Breast epithelium (tissue), 4 donors: ENCODE measurements around the gene PRKCE. TPM values are rescaled to one million over a fixed set of nuclear protein-coding genes. Genes with fewer than 3 reads are reported as not detected.

ENCODE experiments used
- DNase-seq, 2 donors: peaks; one replicate each; pipeline ENCODE4 v3.0.0-alpha.2; 2019; ENCODE audit warnings: low spot score in 2 of 2
- H3K27ac ChIP-seq, 2 donors: fragments of 200-600 bp; sonication (generic) in 1 of 2; one replicate each; pipeline ENCODE4 v1.5.1; 2016 to 2019; ENCODE audit warnings: mild to moderate bottlenecking in 1 of 2
- H3K27me3 ChIP-seq, 2 donors: fragments of 200-600 bp; sonication (generic) in 1 of 2; one replicate each; pipeline versions ENCODE4 v1.5.1 to v1.6.0; 2017 to 2019; ENCODE audit warnings: control low read depth in 1 of 2, mild to moderate bottlenecking in 1 of 2
- H3K36me3 ChIP-seq: fragments of 200-600 bp; one replicate; pipeline ENCODE4 v1.5.1; 2019
- H3K4me1 ChIP-seq, 2 donors: fragments of 200-600 bp; sonication (generic); one replicate each; pipeline ENCODE4 v1.5.1; 2016 to 2019; ENCODE audit warnings: control low read depth in 1 of 2
- H3K4me3 ChIP-seq, 3 donors: fragments of 200-600 bp; sonication (generic); 1 replicate in 2 of 3; 2 replicates in 1 of 3; pipeline ENCODE4 v1.5.1; 2016 to 2019; ENCODE audit warnings: mild to moderate bottlenecking in 3 of 3, moderate library complexity in 2 of 3
- H3K9me3 ChIP-seq, 2 donors: fragments of 200-600 bp; sonication (generic) in 1 of 2; one replicate each; pipeline ENCODE4 v1.5.1; 2016 to 2019; ENCODE audit warnings: control low read depth in 1 of 2
- POLR2A ChIP-seq: fragments of 450-650 bp; IDR thresholded peaks from one replicate; pipeline ENCODE4 v1.6.1; 2016; ENCODE audit warnings: antibody characterized with exemption, mild to moderate bottlenecking, moderate library complexity
- POLR2AphosphoS5 ChIP-seq, 3 donors: sonication (generic); formaldehyde crosslinking; IDR thresholded peaks; one replicate each; pipeline ENCODE4 v1.6.1; 2017; ENCODE audit warnings: antibody characterized with exemption in 3 of 3
- intact Hi-C: fragments of 100-400 bp; cut with DNase I; formaldehyde crosslinking; loops from one replicate; pipeline ENCODE4 v1.15.1; 2023; ENCODE audit warnings: low total_unique reads
- total RNA-seq, 3 donors: library from RNA; depleted of rRNA; stranded (reverse); fragments of >200 nt; gene quantifications; one replicate each; pipeline ENCODE4 v1.1.0, GENCODE V29; 2016
- TF ChIP-seq, protein P1 (sequence below), 3 donors: fragments of 450-650 bp; IDR thresholded peaks; one replicate each; pipeline ENCODE4 v1.5.1; 2016 to 2017; ENCODE audit warnings: antibody characterized with exemption in 3 of 3, mild to moderate bottlenecking in 3 of 3, moderate library complexity in 3 of 3

The PRKCE gene
- total RNA-seq, 3 donors from 2014 or later, result 20.6 to 34.0 (median 23.6) TPM

DNA sequence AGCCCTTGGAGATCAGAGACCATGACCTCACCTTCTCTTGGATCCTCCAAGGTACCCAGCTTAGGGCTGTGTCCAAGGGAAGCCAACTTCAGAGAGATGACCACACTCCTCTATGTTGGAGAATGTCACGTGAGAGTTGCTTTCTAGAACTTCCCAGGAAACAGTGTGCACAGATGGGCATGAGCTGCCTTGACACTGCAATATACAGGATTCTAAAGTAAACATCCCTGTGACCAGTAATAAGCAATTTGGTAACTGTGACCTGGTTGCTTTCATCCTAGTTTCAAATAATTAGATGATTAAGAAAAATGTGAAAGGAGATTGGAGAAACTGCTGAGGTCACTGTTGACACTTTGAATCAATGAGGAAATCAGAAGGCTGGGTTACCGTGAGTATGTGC lies 464.7 kb downstream of the PRKCE start:
- Histone ChIP-seq H3K27me3 (no peaks in the 10 kb centered on the region), H3K9me3 (no peaks in the 10 kb centered on the region), H3K4me1 (no peaks in the 10 kb centered on the region), H3K27ac (no peak overlapping the region), H3K36me3 (no peaks in the 10 kb centered on the region), H3K4me3 (no peak overlapping the region)
- no peak for TF ChIP-seq POLR2AphosphoS5 (IDR thresholded peaks at IDR 0.05)
- TF ChIP-seq, protein P1, sequence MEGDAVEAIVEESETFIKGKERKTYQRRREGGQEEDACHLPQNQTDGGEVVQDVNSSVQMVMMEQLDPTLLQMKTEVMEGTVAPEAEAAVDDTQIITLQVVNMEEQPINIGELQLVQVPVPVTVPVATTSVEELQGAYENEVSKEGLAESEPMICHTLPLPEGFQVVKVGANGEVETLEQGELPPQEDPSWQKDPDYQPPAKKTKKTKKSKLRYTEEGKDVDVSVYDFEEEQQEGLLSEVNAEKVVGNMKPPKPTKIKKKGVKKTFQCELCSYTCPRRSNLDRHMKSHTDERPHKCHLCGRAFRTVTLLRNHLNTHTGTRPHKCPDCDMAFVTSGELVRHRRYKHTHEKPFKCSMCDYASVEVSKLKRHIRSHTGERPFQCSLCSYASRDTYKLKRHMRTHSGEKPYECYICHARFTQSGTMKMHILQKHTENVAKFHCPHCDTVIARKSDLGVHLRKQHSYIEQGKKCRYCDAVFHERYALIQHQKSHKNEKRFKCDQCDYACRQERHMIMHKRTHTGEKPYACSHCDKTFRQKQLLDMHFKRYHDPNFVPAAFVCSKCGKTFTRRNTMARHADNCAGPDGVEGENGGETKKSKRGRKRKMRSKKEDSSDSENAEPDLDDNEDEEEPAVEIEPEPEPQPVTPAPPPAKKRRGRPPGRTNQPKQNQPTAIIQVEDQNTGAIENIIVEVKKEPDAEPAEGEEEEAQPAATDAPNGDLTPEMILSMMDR (IDR thresholded peaks at IDR 0.05), result no peak
- no peak for DNase-seq
- intact Hi-C loops, result no loop called here

DNA sequence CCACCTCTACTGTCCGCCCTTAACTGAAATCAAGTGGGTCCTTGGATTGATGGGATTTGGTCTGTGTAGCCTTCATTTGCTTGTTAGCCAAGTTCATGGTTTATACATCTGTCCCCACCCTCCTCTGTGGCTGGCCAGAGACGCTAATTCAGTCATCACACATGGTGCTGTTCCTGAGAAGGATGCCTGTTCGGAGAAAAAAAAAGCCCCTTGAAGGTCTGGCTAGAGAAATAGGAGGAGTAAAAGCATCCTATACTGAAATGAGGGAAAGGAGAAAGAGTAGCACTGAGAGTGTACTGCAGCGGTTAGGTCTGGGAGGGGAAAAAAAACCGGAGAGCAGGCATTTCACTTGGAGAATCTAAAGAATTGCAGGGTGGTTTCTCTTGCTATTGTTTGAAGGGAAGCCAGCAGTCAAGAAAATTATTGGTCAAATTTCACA lies 465.1 kb downstream of the PRKCE start:
- Histone ChIP-seq H3K27me3 (no peaks in the 10 kb centered on the region), H3K4me1 (no peaks in the 10 kb centered on the region), H3K36me3 (no peaks in the 10 kb centered on the region), H3K4me3 (no peak overlapping the region), H3K27ac (no peak overlapping the region), H3K9me3 (no peaks in the 10 kb centered on the region)
- DNase-seq, result no peak
- intact Hi-C loops, result no loop called here
- TF ChIP-seq, protein P1 (IDR thresholded peaks at IDR 0.05), result no peak
- TF ChIP-seq POLR2AphosphoS5 (IDR thresholded peaks at IDR 0.05) (no peak), POLR2A (no peak)

DNA sequence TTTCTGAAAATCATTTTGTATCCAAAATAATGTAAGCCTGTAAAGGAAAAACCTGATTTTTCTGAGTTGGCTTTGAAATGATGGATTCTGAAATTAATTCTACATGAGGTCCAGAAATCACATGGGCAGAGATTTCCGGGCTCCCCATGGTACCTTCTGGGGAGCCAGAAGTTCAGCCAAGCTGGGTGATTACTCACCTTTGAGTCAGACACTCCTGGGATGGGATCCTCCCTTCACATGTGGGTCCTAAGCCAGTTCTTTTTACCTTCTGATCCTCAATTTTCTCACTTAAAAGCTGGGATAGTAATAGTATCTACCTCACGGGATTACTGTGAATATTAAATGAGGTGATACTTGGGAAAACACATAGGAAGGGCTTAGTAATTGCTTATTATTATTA lies 465.9 kb downstream of the PRKCE start:
- H3K36me3 ChIP-seq, result no peaks in the 10 kb centered on the region

DNA sequence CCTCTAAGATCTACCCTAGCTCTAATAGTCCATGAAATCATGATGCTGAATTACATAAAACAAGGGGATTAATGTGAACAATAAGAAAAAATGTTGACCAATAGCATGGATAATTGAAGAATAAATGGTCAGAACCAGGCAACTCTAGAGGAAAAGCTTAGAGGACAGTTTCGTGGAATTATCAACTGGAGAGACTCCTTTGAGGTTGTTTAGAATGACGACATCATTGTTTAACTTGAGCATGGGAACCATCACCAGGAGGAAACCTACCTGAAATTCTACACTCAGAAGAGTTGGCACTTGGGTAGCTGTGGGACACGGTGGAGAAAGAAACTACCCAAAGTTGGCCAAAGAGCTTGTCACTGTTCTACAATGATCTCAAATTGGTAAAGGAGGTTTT lies 466.5 kb downstream of the PRKCE start:
- Histone ChIP-seq H3K4me3 (no peak overlapping the region), H3K9me3 (no peaks in the 10 kb centered on the region), H3K4me1 (no peaks in the 10 kb centered on the region), H3K27me3 (no peaks in the 10 kb centered on the region), H3K36me3 (no peaks in the 10 kb centered on the region), H3K27ac (no peak overlapping the region)
- intact Hi-C loops, result no loop called here
- TF ChIP-seq POLR2AphosphoS5 (IDR thresholded peaks at IDR 0.05), result no peak
- TF ChIP-seq, protein P1 (IDR thresholded peaks at IDR 0.05), result no peak
- no peak for TF ChIP-seq POLR2A
- no peak for DNase-seq

More for the DNA sequence above, 465.9 kb downstream of the PRKCE start:
- no peak overlapping the region for H3K4me3 ChIP-seq
- intact Hi-C loops, result no loop called here
- H3K27me3 ChIP-seq, result no peaks in the 10 kb centered on the region
- no peak for DNase-seq
- H3K4me1 ChIP-seq, result no peaks in the 10 kb centered on the region
- TF ChIP-seq, protein P1 (IDR thresholded peaks at IDR 0.05), result no peak
- TF ChIP-seq POLR2A (no peak), POLR2AphosphoS5 (IDR thresholded peaks at IDR 0.05) (no peak)
- no peak overlapping the region for H3K27ac ChIP-seq
- H3K9me3 ChIP-seq, result no peaks in the 10 kb centered on the region

DNA sequence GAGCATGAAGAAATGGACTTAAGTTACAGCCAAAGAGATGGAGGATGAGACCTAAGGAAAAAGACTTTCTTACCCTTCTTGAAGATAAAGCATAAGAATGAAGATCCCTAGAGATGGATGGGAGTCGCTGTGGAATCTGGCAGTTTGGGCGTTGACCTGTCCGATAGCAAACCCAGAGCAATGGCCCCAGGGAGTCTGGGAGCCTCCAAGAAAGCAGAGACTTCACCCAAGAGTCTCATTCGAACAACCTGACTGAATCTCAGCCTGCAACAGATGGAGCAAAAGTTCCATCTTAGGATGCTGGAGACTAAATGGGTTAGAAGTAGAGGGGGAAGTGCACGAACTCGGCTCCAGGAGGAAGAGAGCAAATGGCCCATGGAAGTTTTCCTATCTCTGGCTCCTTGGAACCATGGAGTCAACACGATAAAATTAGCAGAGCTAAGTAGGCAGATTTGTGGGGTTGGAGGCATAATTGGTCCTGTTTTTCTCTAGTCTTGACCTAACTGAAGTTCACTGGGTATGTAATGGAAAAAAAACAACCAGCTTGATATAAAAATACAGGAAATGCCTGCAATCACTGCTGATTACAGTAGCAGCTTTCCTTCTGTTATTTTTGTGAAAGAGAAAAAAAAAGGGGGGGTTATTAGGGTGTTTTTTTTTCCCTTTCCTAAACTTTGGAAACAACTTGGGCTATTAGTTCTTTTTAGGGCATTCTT lies 467.3 kb downstream of the PRKCE start:
- no peaks in the 10 kb centered on the region for H3K27me3 ChIP-seq
- no peak for TF ChIP-seq POLR2AphosphoS5 (IDR thresholded peaks at IDR 0.05)
- TF ChIP-seq POLR2A, result no peak
- TF ChIP-seq, protein P1 (IDR thresholded peaks at IDR 0.05), result no peak
- intact Hi-C loops, result no loop called here
- H3K27ac ChIP-seq, result peak overlapping the region; percentile 3 to 73
- H3K36me3 ChIP-seq, result no peaks in the 10 kb centered on the region
- no peaks in the 10 kb centered on the region for H3K4me1 ChIP-seq
- H3K4me3 ChIP-seq, result no peak overlapping the region
- no peaks in the 10 kb centered on the region for H3K9me3 ChIP-seq
- no peak for DNase-seq
